Astrocyte (in vitro differentiated cells and primary cell): ENCODE results near the gene IL17A.
A peak's percentile ranks its signal among the peaks of the same experiment; 100 is the strongest.

Source experiments
- EZH2 ChIP-seq: IDR thresholded peaks from 2 replicates; pipeline ENCODE4 v1.6.1; 2012; ENCODE audit warnings: mild to moderate bottlenecking, low read length, inconsistent platforms; ENCODE audit not compliant: insufficient read depth
- TF ChIP-seq, protein P1 (sequence below): IDR thresholded peaks from 2 replicates; pipeline ENCODE4 v1.5.1; 2011; ENCODE audit warnings: low read depth, mild to moderate bottlenecking, inconsistent platforms, low read length, moderate library complexity; ENCODE audit not compliant: insufficient read depth

DNA sequence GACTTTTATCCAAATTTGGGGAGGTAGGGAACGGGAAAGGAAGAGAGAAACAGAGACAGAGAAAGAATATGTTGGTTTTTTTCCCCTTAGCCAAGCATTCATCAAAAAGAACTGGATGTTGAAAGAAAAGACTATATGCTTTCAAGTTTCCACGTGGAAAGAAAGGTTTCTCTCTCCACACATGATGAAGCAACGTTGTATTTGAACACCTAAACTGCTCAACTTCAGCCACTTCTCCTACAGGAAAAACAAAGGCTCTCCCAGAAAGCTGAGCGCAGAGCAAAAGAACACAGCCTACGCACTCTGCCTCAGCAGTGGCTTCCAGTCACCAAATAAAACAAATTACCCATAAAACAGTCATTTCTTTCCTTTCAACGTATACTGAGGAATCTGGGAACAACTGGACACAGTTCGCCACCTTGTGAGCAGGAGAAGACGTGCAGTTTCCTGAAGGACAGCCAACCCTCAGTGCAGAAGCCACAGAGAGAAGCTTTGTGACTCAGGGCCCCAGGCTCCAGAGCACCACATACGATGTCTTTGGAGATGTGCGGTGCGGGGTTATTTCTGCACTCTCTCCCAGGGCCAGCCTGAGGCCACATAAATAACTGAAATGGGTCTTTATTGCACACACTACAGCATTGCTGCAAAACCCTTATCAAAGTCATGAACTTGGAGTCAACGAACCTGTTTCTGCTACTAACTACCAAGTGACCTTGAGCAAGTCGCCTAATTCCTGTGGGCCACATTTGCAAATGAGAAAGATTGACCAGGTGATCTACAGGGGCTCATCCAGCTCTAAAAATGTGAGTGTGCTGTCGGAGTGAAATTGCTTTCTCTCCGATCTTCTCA is 48.0 kb downstream of the IL17A start:
- TF ChIP-seq, protein P1, sequence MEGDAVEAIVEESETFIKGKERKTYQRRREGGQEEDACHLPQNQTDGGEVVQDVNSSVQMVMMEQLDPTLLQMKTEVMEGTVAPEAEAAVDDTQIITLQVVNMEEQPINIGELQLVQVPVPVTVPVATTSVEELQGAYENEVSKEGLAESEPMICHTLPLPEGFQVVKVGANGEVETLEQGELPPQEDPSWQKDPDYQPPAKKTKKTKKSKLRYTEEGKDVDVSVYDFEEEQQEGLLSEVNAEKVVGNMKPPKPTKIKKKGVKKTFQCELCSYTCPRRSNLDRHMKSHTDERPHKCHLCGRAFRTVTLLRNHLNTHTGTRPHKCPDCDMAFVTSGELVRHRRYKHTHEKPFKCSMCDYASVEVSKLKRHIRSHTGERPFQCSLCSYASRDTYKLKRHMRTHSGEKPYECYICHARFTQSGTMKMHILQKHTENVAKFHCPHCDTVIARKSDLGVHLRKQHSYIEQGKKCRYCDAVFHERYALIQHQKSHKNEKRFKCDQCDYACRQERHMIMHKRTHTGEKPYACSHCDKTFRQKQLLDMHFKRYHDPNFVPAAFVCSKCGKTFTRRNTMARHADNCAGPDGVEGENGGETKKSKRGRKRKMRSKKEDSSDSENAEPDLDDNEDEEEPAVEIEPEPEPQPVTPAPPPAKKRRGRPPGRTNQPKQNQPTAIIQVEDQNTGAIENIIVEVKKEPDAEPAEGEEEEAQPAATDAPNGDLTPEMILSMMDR, result peak; percentile 39
- TF ChIP-seq EZH2, result no peak
